Measurements from ENCODE around the gene TAF1B.
"Not testable (repeated sequence)": the region's sequence is repeated elsewhere in the genome, so short reads cannot be mapped to it uniquely, and the experiment has no call there.

Gene TAF1B

DNA sequence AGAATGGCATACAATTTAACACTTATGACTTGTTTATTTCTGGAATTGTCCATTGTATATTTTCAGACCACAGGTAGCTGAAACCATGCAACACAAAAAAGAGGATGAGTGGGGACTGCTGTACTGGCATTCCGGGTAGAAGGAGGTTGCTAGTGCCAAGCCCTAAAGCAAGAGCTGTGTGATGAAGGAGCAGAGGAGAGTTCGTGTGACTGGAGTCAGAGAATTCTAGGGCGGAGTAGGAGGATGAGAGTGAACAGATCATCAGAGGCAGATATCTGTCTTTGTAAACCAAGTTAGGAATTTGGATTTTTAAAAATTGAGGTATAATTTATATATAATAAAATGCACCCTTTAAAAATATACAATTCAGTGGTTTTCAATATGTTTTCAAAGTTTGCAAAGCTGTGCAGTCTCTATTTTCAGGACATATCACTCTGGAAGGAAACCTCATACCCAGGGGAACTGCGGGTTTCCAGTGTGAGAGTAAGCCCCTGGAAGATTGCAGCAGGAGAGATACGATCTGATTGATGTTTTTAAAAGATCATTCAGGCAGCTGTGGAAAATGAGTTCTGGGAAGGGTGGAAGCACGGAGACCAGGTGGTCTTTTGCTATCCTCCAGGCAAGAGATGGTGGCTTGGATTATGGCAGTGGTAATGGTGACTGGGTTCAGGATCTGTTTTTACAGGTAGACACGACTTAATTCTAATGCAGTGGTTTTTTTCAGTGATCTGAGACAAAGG lies 36.4 kb downstream of the TAF1B start:
- no peak for DNase-seq (ENCODE audit: low read depth in 2 of 2, low spot score in 1 of 2)

DNA sequence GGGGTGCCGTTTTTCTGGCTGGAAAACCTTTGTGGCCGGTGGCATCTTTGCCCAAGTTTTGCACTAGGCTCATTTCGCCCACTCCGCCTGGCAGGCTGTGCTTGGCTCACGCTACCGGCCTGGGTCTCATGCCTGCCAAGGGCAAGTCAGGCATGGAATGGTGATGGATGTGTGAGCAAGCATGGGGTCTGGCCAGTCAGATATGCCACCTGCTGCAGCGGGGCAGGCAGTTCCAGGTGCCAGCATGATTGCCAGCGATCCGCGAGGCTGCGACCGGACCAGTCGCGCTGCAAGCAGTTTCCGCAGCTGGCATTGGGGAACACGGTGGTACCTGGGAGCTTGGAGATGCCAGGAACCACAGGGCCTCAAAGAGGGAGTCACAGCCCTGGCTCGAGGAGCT lies 40.6 kb downstream of the TAF1B start:
- no peak for DNase-seq (ENCODE audit: low read depth in 2 of 2, low spot score in 1 of 2)

DNA sequence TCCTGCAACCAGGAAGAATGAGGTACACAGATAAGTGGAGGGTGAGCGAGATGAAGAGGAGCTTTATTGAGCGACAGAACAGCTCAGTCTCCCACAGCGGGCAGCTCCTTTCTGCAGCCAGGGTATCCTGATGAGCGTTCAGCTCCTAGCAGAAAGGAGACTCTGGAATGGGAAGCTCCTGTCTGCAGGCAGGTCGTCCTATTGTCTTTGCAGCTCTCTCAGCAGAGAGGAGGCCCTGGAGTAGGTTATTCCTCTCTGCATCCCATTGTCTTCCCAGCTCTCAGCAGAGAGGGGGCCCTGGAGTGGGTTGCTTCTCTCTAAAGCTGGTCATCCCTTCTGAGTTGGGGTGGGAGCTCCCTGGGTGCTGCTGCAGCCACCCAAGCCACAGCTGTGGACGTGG lies 41.2 kb downstream of the TAF1B start:
- DNase-seq (ENCODE audit: low read depth in 2 of 2, low spot score in 1 of 2): no peak

DNA sequence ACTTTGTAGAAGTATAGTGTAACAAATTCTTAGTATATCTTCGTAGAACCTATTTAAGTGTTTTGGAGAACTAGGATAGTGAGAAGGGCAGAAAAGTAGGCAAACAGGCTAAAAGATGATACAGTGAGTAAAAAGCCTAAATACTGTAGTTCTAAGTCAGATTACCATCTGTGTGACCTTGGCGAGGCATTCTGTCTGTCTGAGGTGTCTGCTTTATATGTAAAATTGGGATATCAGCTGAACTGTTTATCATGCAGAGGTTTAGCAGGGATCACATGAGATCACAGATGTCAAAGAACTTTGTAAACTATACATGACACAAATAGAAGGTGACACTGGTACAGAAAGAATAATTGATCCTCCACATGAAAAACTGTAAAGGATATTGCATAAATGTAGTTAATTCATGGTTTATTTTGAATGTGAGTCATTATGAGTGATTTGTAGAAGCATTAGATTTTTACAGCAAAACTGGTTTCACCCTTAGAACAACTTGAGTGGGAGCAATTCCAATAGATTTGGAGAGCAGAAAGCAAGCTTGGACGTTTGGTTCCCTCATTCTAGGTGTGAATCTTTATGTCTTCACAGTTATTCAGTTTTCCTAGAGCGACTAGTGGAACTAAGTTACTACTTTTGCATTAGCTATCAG lies 41.9 kb downstream of the TAF1B start:
- DNase-seq (ENCODE audit: low read depth in 2 of 2, low spot score in 1 of 2): no peak

DNA sequence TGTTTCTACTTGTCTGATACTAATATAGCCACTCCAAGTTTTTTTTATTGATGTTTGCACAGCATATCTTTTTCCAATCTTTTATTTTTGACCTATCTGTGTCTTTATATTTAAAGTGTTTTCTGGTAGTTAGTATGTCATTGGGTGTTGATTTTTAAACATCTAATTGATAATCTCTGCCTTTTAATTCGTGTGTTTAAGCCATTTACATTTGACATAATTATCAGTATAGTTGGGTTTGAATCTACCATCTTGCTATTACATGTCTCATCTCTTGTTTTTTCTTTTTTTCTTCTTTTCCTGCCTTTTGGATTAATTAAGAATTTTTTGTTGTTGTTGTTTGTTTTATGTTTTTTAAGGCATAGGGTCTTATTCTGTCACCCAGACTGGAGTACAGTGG lies 44.2 kb downstream of the TAF1B start:
- no peak for DNase-seq (ENCODE audit: low read depth in 2 of 2, low spot score in 1 of 2)

DNA sequence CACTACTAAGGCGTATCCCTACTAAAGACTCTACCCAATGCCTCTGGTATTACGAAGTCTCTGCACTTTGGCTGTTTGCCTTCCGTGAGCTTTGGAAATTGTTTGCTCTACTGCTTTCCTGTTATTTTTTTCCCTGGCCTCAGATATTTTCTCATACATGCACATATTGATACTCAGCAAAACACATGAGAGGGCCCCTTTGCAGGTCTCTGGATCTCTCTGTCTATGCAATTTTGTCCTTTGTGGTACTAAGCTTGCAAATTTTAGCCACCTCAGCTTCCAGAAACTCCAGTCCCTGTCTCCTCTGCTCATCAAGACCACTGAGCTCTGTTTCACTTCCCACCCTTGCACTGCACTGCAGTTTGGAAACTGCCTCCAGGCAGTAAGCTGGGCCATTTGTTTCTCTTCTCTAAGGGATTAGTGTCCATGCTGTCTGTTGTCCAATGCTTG lies 46.6 kb downstream of the TAF1B start:
- no peak for DNase-seq (ENCODE audit: low read depth in 2 of 2, low spot score in 1 of 2)

DNA sequence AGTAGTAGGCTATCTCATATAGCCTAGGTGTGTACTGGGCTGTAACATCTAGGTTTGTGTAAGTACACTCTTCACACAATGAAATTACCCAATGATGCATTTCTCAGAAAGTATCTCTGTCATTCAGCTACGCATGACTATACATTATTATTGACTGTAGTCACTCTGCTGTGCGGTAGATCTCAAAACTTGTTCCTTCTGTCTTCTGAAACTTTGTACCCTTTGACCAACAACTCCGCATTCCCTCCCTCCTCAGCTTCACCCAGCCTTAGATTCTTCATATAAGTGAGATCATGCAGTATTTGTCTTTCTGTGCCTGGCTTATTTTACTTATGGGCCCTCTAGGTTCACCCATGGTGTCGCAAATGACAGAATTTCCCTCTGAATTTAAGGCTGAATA lies 49.0 kb downstream of the TAF1B start:
- no peak for DNase-seq (ENCODE audit: low read depth in 2 of 2, low spot score in 1 of 2)

DNA sequence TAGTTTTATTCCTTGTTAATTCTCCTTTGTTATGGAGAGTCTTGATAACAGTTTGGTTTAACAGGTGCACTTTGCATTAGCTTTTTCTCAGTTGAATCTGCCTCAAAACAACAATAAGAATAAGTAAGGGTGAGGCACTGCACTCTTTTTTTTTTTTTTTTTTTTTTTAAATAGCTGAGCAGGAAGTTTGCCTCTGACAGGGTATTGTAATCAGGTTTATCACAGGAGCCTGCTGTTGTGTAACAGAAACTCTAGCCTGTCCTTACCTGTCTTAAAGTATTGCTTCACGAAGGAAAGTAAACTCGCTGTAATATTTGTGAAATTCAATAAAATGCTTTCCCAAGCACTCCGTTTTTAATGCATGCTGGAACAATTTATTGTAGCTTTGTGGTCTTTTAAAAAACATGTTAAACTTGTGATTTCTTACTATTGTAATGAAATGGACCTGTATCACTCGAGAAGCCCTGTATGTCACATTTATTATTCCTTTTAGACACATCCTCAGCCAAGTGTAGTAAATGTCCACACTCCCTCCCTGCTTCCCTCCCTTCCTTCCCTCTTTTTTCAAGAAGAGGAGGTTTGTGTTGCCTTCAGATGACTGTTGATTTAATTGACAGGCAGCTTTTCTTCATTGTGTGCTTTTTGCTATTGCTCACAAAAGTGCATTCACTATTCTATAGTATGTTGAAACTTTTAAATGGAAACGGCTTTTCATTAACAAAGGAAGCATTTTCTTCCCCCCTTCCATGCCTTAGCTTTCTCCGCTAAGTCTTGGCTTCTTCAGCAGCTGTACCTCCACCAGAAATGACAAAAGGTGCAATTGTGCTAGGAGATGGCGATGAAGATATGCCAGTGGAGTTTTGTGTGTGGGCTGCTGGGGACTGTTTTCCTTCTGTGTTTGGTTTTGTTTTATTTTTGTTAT lies 52.7 kb downstream of the TAF1B start:
- DNase-seq (ENCODE audit: low read depth in 2 of 2, low spot score in 1 of 2): no peak

DNA sequence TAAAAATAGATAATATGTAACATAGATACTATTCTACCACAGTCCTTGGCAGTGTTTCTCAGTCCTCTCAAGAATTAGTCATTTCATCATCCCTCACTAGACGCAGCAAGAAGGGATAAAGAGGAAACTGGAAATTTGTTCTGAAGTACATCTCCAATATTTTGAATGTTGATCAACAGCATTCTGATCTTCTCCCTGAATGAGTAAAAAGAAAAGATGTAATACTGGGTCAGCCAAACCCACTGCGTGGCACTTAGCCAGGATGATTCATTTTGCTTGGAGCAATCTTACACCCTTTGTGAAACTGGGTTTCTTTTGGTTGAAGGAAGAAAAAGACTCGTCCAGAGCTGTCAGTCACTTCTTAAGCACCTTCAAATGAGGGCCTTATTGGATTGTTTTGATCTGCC lies 54.1 kb downstream of the TAF1B start:
- DNase-seq (ENCODE audit: low read depth in 2 of 2, low spot score in 1 of 2): no peak

DNA sequence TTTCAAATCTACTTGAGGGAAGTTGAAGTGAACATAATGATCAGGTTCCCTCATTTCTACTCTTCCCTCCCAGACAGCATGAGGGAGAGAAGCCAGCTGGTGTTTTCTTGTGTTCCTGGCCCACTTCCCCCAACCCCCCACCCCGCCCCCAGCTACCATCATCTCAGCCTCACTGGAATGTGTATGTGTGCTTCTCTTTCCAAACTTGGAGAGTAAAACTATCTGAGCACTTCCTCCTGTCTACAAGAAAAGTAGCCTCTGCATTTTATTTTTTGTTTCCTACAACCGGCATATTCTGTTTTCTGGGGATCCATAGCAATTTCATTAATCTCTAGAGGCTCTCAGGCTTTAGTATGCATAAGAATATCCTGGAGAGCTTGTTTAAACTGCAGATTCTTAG lies 54.6 kb downstream of the TAF1B start:
- DNase-seq (ENCODE audit: low read depth in 2 of 2, low spot score in 1 of 2): no peak

DNA sequence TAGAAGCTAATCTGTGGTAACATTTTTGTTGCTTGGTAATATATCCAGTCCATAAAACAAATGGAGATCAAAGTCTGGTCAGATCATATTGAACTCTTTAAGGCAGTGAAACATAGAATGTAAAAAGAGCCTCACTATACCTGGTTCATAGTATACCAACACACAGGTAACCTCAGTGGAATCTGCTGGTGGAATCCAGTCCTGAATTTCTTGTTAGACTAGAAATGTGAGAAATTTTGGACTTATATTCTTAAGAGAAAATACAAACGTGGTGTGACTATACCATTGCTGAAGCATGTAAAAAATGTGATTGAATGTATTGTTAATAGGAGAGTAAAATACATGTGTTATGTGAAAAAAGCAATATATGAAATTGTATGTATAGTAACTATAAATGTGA lies 62.1 kb downstream of the TAF1B start:
- no peak for DNase-seq (ENCODE audit: low read depth in 2 of 2, low spot score in 1 of 2)

DNA sequence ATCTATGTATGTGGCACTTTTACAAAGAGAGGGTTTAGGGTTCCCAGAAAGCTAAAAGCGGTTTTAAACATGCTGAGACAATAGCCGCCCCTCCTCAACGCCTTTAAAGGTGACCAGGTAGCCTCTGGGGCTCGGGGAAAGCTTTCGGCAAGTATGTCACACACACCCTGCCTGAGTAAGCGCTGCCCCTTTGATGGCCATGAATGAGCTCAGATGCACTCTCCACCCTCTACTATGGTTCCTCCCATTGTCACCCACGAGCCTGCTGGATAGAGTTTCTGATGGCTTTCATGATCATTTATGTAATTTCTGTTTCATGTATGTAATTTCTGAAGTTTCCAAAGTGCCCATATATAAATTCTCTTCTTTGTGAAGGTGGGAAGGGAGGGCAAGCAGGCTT lies 64.1 kb downstream of the TAF1B start:
- DNase-seq (ENCODE audit: low read depth in 2 of 2, low spot score in 1 of 2): no peak

DNA sequence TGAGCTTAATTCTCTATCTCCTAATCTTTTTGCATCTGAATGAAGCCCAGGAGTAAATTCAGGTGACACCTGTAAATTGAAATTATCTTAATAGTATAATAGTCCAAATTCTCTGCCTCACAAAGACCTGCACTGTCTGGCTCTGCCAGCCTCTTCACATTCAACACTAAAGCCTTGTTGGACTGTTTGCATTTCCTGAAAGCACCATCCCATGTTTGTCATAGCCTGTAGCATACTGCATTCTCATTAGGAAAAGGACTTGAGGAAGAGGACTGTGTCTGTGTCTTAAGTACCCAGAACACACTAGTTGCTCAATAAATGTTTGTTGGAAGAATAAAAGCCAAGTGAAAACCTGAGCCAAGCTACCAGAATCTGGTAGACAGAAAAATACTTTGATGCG lies 65.4 kb downstream of the TAF1B start:
- DNase-seq (ENCODE audit: low read depth in 2 of 2, low spot score in 1 of 2): no peak

DNA sequence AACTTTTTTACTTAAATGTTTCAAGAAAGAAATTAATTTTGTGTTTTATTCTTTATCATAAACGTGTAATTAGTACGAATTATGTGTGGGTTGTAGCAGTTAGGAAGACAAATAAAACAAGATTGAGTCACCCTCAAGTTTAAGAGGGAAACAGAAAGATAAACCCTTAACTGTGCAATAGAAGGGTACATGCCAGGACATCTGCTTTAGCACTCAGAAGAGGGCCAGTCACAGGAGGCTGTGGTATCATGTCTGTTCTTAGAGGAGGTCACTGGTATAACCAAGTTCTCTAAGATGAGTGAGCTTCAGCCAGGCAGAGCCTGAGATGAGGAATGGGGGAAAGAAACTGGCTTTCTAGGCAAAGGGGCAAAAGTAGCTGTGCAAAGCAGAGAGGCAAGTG lies 65.8 kb downstream of the TAF1B start:
- no peak for DNase-seq (ENCODE audit: low read depth in 2 of 2, low spot score in 1 of 2)

DNA sequence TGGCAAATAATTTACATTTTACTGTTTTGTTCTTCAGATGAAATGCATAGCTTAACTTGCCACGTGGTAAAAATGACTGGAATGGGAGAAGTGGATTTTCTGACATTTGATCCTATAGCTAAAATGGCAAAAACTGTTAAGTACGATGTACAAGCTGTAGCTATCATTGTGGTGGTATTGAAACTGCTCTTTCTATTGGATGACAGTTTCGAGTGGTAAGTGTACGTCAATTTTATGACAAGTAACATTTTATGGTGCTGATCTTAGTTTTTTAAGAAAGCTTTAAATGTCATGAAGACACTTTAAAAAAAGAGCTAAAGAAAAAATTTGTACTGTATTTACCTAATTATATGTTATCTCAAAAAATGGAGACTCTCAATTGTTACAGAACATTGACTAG lies 67.4 kb downstream of the TAF1B start:
- no peak for DNase-seq (ENCODE audit: low read depth in 2 of 2, low spot score in 1 of 2)

DNA sequence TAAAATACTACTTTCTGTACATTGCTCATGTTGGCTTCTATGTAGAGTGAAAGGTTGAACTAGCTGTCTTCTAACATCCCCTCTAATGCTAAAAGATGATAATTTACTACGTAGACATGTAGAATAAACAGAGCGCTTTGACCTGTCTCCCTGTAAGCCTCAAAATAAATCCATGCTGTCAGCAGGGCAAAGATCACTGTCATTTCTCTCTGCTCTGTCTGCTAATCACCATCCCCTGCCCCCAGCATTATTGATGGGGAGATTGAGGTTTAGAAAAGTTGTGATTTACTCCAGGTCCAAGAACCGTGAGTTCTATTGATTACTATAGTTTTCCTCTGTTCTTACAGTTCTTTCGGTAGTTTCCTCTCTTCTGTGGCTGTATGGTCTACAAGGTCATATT lies 69.2 kb downstream of the TAF1B start:
- DNase-seq (ENCODE audit: low read depth in 2 of 2, low spot score in 1 of 2): no peak

DNA sequence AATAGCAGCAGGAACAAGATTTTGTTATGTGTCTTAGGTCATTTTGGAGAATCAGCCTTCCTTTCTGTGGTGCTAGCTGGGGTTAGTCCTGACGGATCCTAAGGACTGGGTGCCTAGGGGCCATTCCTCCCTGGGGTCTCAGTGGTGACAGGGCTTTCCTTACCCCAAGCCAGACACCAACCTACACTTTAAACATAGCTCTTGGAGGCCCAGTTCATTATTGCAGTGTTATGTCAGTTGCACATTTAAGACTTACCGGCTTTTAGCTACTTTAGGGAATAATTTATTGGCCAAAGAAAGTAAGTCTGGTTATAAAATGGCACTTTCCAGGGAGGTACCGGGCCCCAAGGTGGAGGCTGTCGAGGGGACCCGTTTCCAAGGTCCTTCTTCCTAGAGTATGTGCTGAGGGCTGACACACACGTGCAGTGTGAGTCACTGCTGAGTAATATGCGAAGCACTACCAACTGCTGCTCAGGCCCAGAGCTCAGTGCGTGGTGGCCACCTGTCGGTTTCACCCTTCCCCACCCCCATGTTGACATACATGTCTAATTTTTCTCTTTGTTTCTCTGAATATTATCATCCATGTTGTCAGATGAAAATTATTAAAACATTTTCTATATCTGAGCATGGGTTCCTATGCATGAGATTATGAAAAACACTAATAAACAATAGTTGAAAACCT lies 71.3 kb downstream of the TAF1B start:
- no peak for DNase-seq (ENCODE audit: low read depth in 2 of 2, low spot score in 1 of 2)

DNA sequence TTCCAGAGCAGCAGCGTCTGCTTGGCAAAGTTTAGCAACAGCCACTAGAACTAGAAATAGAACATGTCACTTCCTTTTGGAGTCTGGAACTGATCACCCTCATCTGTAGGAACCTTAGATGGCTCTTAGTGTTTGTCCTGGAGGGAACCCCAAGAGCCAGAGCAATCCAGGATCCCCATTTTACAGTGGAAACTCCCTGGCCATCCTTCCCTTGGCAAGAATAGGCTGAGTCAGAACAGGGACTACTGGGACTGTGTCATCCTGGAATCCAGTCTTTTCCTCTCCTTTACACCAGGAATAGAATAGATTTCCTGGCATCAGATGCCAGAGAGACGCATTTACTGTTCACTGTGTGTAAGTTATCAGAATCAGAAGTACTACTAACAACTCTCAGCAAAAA lies 75.0 kb downstream of the TAF1B start:
- DNase-seq (ENCODE audit: low read depth in 2 of 2, low spot score in 1 of 2): no peak

DNA sequence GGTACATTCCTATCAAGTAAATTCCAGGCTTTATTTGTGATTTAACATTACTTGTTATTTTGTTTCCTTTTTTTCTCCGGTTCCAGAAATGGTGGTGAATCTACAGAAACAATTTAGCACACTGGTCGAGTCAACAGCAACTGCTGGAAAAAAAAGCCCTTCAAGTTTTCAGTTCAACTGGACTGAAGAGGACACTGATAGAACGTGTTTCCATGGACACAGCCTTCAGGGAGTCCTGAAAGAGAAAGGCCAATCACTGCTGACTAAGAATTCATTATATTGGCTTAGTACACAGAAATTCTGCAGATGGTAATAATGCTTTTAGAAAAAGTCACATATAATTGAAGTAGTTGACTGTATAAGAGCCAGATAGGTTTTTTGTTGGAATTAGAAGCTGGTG lies 76.2 kb downstream of the TAF1B start:
- DNase-seq (ENCODE audit: low read depth in 2 of 2, low spot score in 1 of 2): no peak

DNA sequence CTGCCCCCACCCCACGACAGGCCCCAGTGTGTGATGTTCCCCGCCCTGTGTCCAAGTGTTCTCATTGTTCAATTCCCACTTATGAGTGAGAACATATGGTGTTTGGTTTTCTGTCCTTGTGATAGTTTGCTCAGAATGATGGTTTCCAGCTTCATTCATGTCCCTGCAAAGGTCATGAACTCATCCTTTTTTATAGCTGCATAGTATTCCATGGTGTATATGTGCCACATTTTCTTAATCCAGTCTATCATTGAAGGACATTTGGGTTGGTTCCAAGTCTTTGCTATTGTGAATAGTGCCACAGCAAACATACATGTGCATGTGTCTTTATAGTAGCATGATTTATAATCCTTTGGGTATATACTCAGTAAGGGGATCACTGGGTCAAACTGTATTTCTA lies 83.7 kb downstream of the TAF1B start:
- DNase-seq (ENCODE audit: low read depth in 2 of 2, low spot score in 1 of 2): not testable (repeated sequence)

DNA sequence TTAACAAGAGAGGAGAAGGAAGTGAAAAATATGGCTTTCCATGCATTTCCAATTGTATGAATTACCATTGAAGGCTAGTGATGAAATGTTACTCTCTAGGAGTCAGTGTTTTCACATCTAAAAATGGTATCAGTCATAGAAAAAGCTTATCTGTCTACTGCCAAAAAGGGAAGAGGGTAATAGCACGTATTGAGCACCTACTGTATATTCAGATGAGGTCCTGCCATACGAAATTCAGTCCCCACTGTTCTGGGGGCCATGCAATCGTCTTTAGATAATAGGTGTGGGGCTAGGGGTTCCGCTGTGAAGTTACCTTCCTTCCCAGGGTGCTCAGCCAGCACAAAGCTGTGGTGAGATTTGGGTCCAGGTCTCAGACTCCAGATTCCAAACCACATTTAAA lies 94.0 kb downstream of the TAF1B start:
- DNase-seq (ENCODE audit: low read depth in 2 of 2, low spot score in 1 of 2): no peak

Measured in stimulated activated CD8-positive, alpha-beta memory T cell treated with anti-CD3 and anti-CD28 coated beads, Interleukin-4, amount 100 ng/mL, for 4 hours (primary cell).